GM19351 (cell line): ENCODE results near the gene EPHB1.

Source experiments
- ATAC-seq: cut with Tn5 transposase; IDR thresholded peaks from one replicate; pipeline ENCODE4 v1.9.1; 2021; ENCODE audit warnings: mild to moderate bottlenecking, moderate library complexity; ENCODE audit not compliant: unreplicated experiment

Gene EPHB1

DNA sequence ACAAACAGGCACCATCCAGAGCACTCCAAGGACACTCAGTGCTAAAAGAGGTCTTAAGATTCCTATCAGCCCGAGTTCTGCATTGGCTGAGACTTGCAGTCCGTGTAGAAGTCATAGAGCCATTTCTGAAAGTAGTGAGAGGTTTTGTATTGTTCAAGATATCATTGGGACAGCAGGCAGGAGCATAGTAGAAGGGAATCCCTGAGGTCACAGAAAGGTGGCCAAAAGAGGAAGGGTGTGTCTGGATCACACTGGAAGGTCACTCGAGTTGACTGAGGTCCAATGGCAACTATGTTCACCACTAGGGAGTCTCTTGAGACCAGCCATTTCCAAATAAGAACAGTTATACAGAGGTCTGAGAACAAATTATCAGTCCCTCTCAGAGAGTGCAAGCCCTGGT, 468.3 kb downstream of the EPHB1 start:
- no peak for ATAC-seq

DNA sequence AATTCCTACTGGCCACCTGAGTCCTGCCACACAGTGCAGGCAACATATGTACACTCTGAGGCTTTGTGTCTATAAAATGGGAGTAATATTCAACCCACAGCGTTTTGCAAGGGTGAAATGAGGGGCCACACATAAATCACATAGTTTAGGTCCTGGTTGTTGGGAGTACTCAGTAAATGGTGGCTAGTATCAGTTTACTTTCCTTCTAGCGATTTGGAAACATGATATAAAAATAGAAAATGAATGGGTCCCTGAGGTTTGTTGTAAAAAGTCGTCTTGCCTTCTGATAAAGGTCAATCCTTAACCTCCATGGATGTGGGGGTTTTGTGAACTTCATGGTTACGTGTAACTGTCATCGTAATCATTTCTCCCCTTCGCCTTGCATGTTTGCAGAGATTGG, 472.4 kb downstream of the EPHB1 start:
- ATAC-seq, result no peak

DNA sequence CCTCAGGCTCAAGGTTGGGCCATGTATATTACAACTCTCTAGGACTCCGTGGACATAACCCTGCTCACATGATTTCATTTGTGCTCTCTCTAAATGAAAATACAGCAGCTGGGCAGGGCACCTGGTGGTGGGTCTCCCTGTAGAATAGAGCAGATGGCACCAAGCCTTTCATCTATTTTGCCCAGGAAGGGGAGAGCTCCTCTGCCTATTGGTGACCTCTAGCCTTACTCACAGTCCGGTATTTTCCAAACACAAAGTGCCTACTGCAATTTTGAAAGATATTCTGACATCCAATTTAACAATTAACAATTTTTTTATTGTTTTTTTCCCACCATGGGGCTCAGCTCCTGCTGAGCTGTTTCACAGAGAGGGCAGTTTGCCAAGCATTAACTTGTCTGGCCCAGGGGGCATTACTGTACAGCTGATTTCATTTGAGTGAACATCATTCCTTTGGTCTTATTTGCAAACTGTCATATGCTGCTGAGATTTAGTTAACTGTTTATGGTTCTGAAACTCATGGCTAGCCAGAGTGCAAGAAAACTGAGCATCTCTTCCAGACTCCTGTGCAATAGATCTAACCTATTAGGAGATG, 474.0 kb downstream of the EPHB1 start:
- ATAC-seq, result no peak

DNA sequence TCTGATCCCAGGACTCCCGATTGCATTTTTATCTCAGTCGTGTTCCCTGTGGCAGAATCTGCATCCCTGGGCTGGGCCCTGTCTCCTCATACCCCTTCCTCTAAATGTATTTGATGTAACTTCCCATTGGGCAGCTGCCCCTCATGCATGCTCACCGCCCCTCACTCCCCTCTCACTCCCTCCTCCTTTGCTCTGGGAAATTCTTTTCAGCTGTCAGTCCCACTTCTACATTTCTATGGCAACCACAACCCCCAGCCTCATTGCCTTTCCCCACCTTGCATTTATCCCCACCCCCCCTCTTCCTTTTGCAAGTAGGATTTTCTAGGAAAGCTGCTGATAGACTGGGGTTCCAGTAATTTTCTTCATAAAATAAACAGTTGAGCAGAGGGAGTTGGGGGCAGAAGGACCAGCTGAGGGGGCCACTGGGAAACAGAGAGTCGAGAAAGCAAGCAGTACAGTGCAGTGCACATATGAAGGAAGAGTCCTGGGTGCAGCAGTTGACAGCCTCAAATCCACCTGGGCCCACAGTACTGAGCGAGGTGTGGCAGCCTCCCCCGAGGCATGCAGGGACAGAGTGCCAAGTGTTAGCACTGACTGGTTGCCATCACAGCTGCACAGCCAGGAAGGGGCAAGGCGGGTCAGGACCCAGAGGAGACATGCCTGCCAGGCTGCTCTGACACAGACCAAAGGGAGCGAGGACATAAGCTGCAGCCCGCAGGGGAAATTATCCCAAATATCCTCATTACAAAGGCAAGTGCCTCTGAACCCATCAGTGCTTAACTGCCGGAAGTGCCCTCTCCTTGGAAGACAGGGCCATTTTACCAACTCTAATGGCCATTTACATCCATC, 476.3 kb downstream of the EPHB1 start:
- ATAC-seq, result no peak

DNA sequence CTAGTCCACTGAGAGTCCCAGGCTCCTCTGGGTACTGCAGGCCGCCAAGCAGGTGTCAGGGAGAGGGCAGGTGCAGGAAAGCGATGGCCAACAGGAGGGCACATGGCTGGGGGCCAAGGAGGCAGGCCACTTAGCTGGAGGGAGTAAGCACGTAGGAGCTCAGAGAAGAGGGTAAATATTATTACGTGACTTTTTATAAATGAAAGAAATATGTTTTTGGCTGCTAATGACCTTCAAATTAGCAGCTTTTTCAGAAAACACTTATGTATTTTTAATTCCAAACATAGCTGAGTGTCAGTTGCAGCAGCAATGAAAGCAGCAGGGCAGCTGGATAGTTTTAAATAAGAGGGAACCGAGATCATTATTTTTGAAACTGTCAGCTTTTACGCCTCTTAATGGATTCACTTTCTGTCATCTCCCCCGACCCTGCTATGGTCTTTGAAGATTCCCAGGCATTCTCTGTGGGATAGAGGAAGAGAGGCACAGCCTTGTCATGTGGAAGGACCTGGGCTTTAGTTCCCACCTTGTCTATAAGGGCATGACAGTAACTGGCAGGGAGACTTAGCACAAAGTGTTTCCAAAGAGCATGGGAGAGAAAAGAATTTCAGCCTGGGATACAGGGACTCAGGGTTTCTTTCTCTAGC, 477.1 kb downstream of the EPHB1 start:
- ATAC-seq, result no peak

DNA sequence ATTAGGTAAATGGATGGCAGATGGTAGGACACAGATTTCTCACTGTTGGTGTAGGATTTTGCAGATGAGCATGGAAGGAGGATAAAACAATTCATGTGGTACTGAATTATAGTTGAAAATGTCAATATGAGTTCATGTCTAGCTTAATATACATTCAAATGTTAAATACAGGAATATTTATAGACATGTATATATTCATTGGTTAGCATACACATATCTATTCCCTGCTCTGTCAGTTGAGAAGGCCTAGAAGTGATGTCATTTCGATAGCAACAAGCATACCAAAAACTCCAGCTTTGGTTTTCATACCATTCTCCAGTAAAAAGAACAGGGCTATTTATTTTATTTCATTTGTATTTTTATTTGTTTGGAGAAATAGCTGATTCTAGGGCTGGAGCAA, 497.1 kb downstream of the EPHB1 start:
- no peak for ATAC-seq

DNA sequence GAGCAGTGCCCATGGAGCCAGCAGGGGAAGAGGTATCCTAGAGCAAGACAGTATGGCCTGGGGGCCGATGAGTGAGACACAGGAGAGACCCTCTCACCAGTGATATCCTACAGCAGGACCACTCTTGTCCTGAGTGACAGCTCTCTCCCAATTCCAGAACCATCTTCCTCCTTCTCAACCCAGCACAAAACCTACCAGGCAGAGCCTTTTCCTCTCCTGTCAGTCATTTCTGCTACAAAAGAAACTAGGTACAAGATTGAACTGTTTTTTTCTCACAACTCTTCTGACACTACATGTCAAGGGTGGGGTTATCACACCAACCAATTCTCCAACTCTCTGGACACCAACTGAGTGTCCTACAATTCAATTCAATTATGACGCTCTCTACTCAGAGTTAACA, 506.6 kb downstream of the EPHB1 start:
- ATAC-seq, result no peak

DNA sequence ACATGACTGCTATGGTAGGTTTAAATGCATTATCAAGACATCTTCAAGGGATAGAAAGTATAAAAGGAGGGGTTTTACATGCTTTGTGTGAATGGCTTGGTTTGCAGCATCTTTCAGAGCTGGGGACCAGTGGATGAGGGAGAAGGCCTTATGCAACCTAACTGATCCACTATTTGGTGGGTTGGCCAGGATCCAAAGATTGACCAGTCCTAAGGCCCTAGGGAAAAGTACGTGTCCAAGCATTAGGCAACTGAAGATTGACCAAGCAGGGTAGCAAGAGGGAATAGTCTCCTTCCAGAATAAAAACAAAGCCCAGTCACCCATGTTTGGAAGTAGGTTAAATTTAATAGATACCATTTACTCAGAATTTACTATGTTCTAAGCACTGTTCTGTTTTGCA, 509.3 kb downstream of the EPHB1 start:
- ATAC-seq, result no peak
